HEK293 (cell line): ENCODE data around the gene ABHD12.

Source experiments
- CTCF ChIA-PET: fragments of 350-600 bp; formaldehyde crosslinking; extraction: SDS; loops from one replicate; lab custom pipeline; 2021; ENCODE audit warnings: antibody characterized with exemption; lab: Yijun Ruan, JAX
- POLR2A ChIA-PET: fragments of 300-600 bp; formaldehyde crosslinking; extraction: SDS; loops from one replicate; lab custom pipeline; 2020; ENCODE audit warnings: antibody characterized with exemption, inconsistent platforms; lab: Yijun Ruan, JAX
- H3K27ac ChIP-seq: fragments of 200-500 bp; sonication (Bioruptor generic); 2 replicates; pipeline ENCODE4 v1.5.1; 2014; ENCODE audit warnings: low read depth, low read length, control low read depth, inconsistent platforms; ENCODE audit errors: extremely low read depth
- H3K36me3 ChIP-seq, 2 experiments: fragments of 200-500 bp in 1 of 2; sonication (Bioruptor generic) in 1 of 2; 1 replicate in 1 of 2; 2 replicates in 1 of 2; pipeline ENCODE4 v1.5.1; 2014 to 2017; ENCODE audit warnings: inconsistent platforms in 2 of 2, low read length in 2 of 2; ENCODE audit not compliant: control insufficient read depth in 2 of 2, insufficient read depth in 1 of 2
- H3K4me1 ChIP-seq: fragments of 200-500 bp; sonication (Bioruptor generic); 2 replicates; pipeline ENCODE4 v1.5.1; 2014; ENCODE audit warnings: mild to moderate bottlenecking, low read length, inconsistent platforms; ENCODE audit not compliant: control insufficient read depth, insufficient read depth
- H3K4me3 ChIP-seq: 2 replicates; pipeline ENCODE4 v1.5.1; 2011; ENCODE audit warnings: low read depth, mild to moderate bottlenecking, control low read depth, low read length, moderate library complexity
- H3K9me3 ChIP-seq: fragments of 200-500 bp; sonication (Bioruptor generic); 2 replicates; pipeline ENCODE4 v1.5.1; 2014; ENCODE audit warnings: low read depth, low read length, inconsistent platforms; ENCODE audit not compliant: control insufficient read depth, insufficient read depth
- ATF2 ChIP-seq: fragments of 450-650 bp; formaldehyde crosslinking; IDR thresholded peaks from 2 replicates; pipeline ENCODE4 v1.5.1; 2016; ENCODE audit warnings: missing biosample characterization, missing genetic modification characterization, low read depth
- CTCF ChIP-seq: fragments of 450-650 bp; formaldehyde crosslinking; IDR thresholded peaks from 2 replicates; pipeline ENCODE4 v1.5.1; 2016; ENCODE audit warnings: missing biosample characterization, missing genetic modification characterization
- MZF1 ChIP-seq: fragments of 450-650 bp; formaldehyde crosslinking; IDR thresholded peaks from 2 replicates; pipeline ENCODE4 v1.5.1; 2017; ENCODE audit warnings: missing biosample characterization, missing genetic modification characterization, borderline replicate concordance
- SP3 ChIP-seq: fragments of 450-650 bp; formaldehyde crosslinking; IDR thresholded peaks from 2 replicates; pipeline ENCODE4 v1.5.1; 2016; ENCODE audit warnings: missing biosample characterization, missing genetic modification characterization
- TRIM28 ChIP-seq: IDR thresholded peaks from 2 replicates; pipeline ENCODE4 v1.6.1; 2011; ENCODE audit warnings: low read length, control low read depth, borderline replicate concordance
- ZBTB6 ChIP-seq: fragments of 450-650 bp; formaldehyde crosslinking; IDR thresholded peaks from 2 replicates; pipeline ENCODE4 v1.5.1; 2017; ENCODE audit warnings: missing biosample characterization, missing genetic modification characterization
- ZFP41 ChIP-seq: fragments of 450-650 bp; formaldehyde crosslinking; IDR thresholded peaks from 2 replicates; pipeline ENCODE4 v1.5.1; 2016; ENCODE audit warnings: missing biosample characterization, missing genetic modification characterization, borderline replicate concordance
- ZNF221 ChIP-seq: fragments of 450-650 bp; formaldehyde crosslinking; IDR thresholded peaks from 2 replicates; pipeline ENCODE4 v1.5.1; 2017; ENCODE audit warnings: missing biosample characterization, missing genetic modification characterization, borderline replicate concordance
- ZNF514 ChIP-seq: fragments of 450-650 bp; formaldehyde crosslinking; IDR thresholded peaks from 2 replicates; pipeline ENCODE4 v1.5.1; 2016; ENCODE audit warnings: missing biosample characterization, missing genetic modification characterization
- ZNF529 ChIP-seq: fragments of 450-650 bp; formaldehyde crosslinking; IDR thresholded peaks from 2 replicates; pipeline ENCODE4 v1.5.1; 2017; ENCODE audit warnings: missing genetic modification characterization, missing biosample characterization; ENCODE audit not compliant: insufficient replicate concordance
- ZNF677 ChIP-seq: fragments of 450-650 bp; IDR thresholded peaks from 2 replicates; pipeline ENCODE4 v1.5.0; 2018; ENCODE audit warnings: missing biosample characterization, mild to moderate bottlenecking, missing genetic modification characterization, moderate library complexity
- ZNF707 ChIP-seq: fragments of 450-650 bp; formaldehyde crosslinking; IDR thresholded peaks from 2 replicates; pipeline ENCODE4 v1.5.1; 2016; ENCODE audit warnings: missing biosample characterization, missing genetic modification characterization
- ZNF792 ChIP-seq: fragments of 450-650 bp; formaldehyde crosslinking; IDR thresholded peaks from 2 replicates; pipeline ENCODE4 v1.5.1; 2016; ENCODE audit warnings: missing biosample characterization, missing genetic modification characterization
- TF ChIP-seq, protein P1 (sequence below): fragments of 450-650 bp; formaldehyde crosslinking; IDR thresholded peaks from 2 replicates; pipeline ENCODE4 v1.5.1; 2017; ENCODE audit warnings: missing biosample characterization, mild to moderate bottlenecking, missing genetic modification characterization, moderate library complexity
- TF ChIP-seq, protein P2 (sequence below): fragments of 450-650 bp; formaldehyde crosslinking; IDR thresholded peaks from 2 replicates; pipeline ENCODE4 v1.5.1; 2016; ENCODE audit warnings: missing biosample characterization, missing genetic modification characterization

Gene ABHD12

GRCh38 chr20:25353353-25353746 lies 37.3 kb downstream of the ABHD12 start:
- no peak for TF ChIP-seq ZNF221
- TF ChIP-seq ZNF677 (tag by site-specific recombination), result no peak
- no peak for TF ChIP-seq ZNF514
- no peak for TF ChIP-seq ZNF529 (tag by site-specific recombination)
- TF ChIP-seq, protein P1, sequence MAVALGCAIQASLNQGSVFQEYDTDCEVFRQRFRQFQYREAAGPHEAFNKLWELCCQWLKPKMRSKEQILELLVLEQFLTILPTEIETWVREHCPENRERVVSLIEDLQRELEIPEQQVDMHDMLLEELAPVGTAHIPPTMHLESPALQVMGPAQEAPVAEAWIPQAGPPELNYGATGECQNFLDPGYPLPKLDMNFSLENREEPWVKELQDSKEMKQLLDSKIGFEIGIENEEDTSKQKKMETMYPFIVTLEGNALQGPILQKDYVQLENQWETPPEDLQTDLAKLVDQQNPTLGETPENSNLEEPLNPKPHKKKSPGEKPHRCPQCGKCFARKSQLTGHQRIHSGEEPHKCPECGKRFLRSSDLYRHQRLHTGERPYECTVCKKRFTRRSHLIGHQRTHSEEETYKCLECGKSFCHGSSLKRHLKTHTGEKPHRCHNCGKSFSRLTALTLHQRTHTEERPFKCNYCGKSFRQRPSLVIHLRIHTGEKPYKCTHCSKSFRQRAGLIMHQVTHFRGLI, result peak; percentile 66
- Histone ChIP-seq H3K9me3 (no peaks in the 10 kb centered on the region), H3K27ac (peak overlapping the region; percentile 64), H3K4me1 (peaks cover 25% of the 10 kb centered on the region), H3K36me3 (no peaks in the 10 kb centered on the region), H3K4me3 (no peak overlapping the region)
- POLR2A ChIA-PET, result interaction anchor here (1.0 kb wide), 1 partner anchor 11 kb away, joined by 3 read pairs; no protein-coding TSS in a partner anchor
- CTCF ChIA-PET, result interaction anchor here (1.0 to 1.1 kb wide), 2 partner anchors 12 to 24 kb away, joined by 4 to 6 read pairs; no protein-coding TSS in a partner anchor

DNA sequence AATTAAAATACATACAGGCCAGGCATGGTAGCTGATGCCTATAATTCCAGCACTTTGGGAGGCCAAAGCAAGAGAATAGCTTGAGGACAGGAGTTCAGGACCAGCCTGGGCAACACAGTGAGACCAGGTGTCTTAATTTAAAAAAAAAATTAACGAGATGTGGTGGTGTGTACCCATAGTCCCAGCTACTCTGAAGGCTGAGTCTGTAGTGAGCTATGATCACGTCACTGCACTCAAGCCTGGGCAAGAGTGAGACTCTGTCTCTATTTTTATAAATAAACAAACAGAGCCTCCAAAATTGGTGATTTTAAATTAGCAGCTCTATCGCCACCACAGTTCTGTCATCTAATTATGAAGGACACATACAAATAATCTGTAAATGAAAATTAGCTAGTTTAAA lies 37.9 kb downstream of the ABHD12 start:
- ChIA-PET CTCF (interaction anchor here (1.0 to 1.1 kb wide), 3 partner anchors 13 to 46 kb away, joined by 3 to 6 read pairs (median 4); no protein-coding TSS in a partner anchor), POLR2A (interaction anchor here (1.0 kb wide), 1 partner anchor 12 kb away, joined by 3 read pairs; no protein-coding TSS in a partner anchor)
- H3K36me3 ChIP-seq, result no peaks in the 10 kb centered on the region
- no peaks in the 10 kb centered on the region for H3K9me3 ChIP-seq
- no peak overlapping the region for H3K27ac ChIP-seq
- H3K4me1 ChIP-seq, result peaks cover 25% of the 10 kb centered on the region
- H3K4me3 ChIP-seq, result no peak overlapping the region
- TF ChIP-seq ZBTB6 (tag by site-specific recombination) (peak; percentile 60; the same call in 1 of the 2 replicates), SP3 (no peak)

- no peak overlapping the region for H3K27ac ChIP-seq
- no peak overlapping the region for H3K4me3 ChIP-seq
- POLR2A ChIA-PET, result interaction anchor here (0.9 kb wide), 1 partner anchor 21 kb away, joined by 4 read pairs; no protein-coding TSS in a partner anchor
- H3K4me1 ChIP-seq, result peaks cover 25% of the 10 kb centered on the region
- H3K9me3 ChIP-seq, result no peaks in the 10 kb centered on the region
- TF ChIP-seq ZNF707, result no peak
- TF ChIP-seq ATF2, result peak; percentile 48; the same call in 1 of the 2 replicates
- CTCF ChIA-PET, result no interaction called here
- H3K36me3 ChIP-seq, result no peaks in the 10 kb centered on the region
These were observed 39.6 kb downstream of the ABHD12 start for GRCh38 chr20:25351024-25351360.

DNA sequence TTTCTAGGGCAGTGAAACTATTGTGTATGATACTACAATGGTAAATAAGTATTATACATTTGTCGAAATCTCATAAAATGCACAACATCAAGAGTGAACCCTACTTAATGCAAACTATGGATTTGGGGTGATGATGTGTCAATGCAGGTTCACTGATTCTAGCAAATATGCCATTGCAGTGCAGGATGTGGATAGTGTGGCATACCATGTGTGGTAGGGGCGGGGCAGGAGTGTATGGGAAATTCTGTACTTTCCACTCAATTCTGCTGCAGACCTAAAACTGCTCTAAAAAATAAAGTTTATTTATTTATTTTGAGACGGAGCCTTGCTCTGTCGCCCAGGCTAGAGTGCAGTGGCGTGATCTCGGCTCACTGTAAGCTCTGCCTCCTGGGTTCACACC lies 44.3 kb downstream of the ABHD12 start:
- ChIA-PET POLR2A (no interaction called here), CTCF (no interaction called here)
- Histone ChIP-seq H3K4me3 (no peak overlapping the region), H3K36me3 (no peaks in the 10 kb centered on the region), H3K4me1 (no peaks in the 10 kb centered on the region), H3K9me3 (no peaks in the 10 kb centered on the region), H3K27ac (no peak overlapping the region)
- TF ChIP-seq CTCF (tag by site-specific recombination) (no peak), MZF1 (tag by site-specific recombination) (no peak), TRIM28 (no peak), ZFP41 (tag by site-specific recombination) (no peak), ZNF792 (tag by site-specific recombination) (no peak)
- TF ChIP-seq, protein P2, sequence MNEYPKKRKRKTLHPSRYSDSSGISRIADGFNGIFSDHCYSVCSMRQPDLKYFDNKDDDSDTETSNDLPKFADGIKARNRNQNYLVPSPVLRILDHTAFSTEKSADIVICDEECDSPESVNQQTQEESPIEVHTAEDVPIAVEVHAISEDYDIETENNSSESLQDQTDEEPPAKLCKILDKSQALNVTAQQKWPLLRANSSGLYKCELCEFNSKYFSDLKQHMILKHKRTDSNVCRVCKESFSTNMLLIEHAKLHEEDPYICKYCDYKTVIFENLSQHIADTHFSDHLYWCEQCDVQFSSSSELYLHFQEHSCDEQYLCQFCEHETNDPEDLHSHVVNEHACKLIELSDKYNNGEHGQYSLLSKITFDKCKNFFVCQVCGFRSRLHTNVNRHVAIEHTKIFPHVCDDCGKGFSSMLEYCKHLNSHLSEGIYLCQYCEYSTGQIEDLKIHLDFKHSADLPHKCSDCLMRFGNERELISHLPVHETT (tag by site-specific recombination), result no peak
